ENCODE results near the gene MAN1A1.

DNA sequence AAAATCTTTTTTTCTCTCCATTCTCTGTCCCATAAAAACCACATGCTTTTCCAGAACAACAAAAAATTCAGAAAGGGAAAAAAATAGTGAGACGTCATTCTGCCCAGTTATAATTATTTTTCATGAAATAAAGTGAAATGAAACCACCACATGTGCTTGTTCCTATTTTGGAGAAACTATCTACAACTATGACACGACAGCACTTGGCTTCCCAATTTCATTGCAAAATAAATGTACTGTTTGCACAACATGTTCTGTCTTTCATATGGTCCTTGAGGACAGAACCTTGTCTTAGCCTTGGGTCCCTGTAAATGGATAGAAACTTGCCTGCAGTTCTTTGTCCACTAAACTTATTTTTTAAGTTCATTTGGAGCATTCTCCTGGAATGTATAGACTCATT lies 5.6 kb upstream of the MAN1A1 start:
- TF ChIP-seq EZH2phosphoT487 (IDR thresholded peaks at IDR 0.05; ENCODE audit: low read length), result no peak
- no peak for TF ChIP-seq EZH2 (optimal IDR thresholded peaks at IDR 0.05; ENCODE audit: low read depth, low read length)
- no peak for TF ChIP-seq CTCF (IDR thresholded peaks at IDR 0.05; ENCODE audit: low read length)

All from MM.1S (cell line).